ENCODE measurements around the gene PCDHGA8. TPM values are rescaled to one million over a fixed set of nuclear protein-coding genes. Genes with fewer than 3 reads are reported as not detected.

Gene PCDHGA8
- total RNA-seq, 4 donors from 2014 or later, result 1.7 to 5.8 (median 3.3) TPM

DNA sequence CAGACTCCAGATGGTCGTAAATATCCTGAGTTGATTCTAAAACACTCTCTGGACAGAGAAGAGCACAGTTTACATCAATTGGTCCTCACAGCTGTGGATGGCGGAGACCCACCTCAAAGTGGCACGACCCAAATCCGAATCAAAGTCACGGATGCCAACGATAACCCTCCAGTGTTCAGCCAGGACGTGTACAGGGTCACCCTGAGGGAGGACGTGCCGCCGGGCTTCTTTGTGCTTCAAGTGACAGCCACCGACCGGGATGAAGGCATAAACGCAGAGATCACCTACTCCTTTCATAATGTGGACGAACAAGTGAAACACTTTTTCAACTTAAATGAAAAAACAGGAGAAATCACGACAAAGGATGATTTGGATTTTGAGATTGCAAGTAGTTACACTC lies 31.7 kb upstream of the PCDHGA8 start:
- intact Hi-C loops (cut with DNase I), result no loop called here
- Histone ChIP-seq H3K27ac (replicated peaks in 1 of 4) (no peak overlapping the region), H3K4me3 (no peak overlapping the region), H3K27me3 (peaks cover 0 to 35% (median 0%) of the 10 kb centered on the region in 4 donors), H3K4me1 (no peaks in the 10 kb centered on the region), H3K9me3 (peaks cover 14 to 100% (median 98%) of the 10 kb centered on the region in 4 donors), H3K36me3 (no peaks in the 10 kb centered on the region)
- WGBS, result 47% methylated on average over 13 of the region's 15 CpGs
- TF ChIP-seq POLR2AphosphoS5 (IDR thresholded peaks at IDR 0.05) (no peak), EP300 (IDR thresholded peaks at IDR 0.05) (no peak), POLR2A (IDR thresholded peaks at IDR 0.05; ENCODE audit: low read depth) (no peak), CTCF (IDR thresholded peaks at IDR 0.05) (no peak)
- no peak for DNase-seq (ENCODE audit: extremely low spot score)

- intact Hi-C loops (cut with DNase I), result no loop called here
- TF ChIP-seq POLR2A (IDR thresholded peaks at IDR 0.05; ENCODE audit: low read depth) (no peak), CTCF (IDR thresholded peaks at IDR 0.05) (no peak), EP300 (IDR thresholded peaks at IDR 0.05) (no peak), POLR2AphosphoS5 (IDR thresholded peaks at IDR 0.05) (no peak)
- H3K9me3 ChIP-seq, result peaks cover 5 to 100% (median 98%) of the 10 kb centered on the region in 4 donors
- no peaks in the 10 kb centered on the region for H3K4me1 ChIP-seq
- H3K4me3 ChIP-seq, result no peak overlapping the region
- no peak overlapping the region for H3K27ac ChIP-seq (replicated peaks in 1 of 4)
- H3K36me3 ChIP-seq, result no peaks in the 10 kb centered on the region
- H3K27me3 ChIP-seq, result peaks cover 0 to 43% (median 0%) of the 10 kb centered on the region in 4 donors
- no peak for DNase-seq (ENCODE audit: extremely low spot score)
Observed at GRCh38 chr5:141362719-141363118, 29.7 kb upstream of the PCDHGA8 start.

GRCh38 chr5:141363952-141364660 lies 28.3 kb upstream of the PCDHGA8 start, which contains the start of gene PCDHGA5:
Gene PCDHGA5 (plus strand): TSS chr5:141364162. CDS start chr5:141364331, 169 bp downstream.
- Histone ChIP-seq H3K27me3 (peaks cover 0 to 43% (median 0%) of the 10 kb centered on the region in 4 donors), H3K4me1 (no peaks in the 10 kb centered on the region), H3K9me3 (peaks cover 5 to 100% (median 97%) of the 10 kb centered on the region in 4 donors), H3K36me3 (no peaks in the 10 kb centered on the region), H3K4me3 (peak within 1 kb of the TSS; percentile 14 to 31 (median 28)), H3K27ac (replicated peaks in 1 of 4) (no peak within 1 kb of the TSS)
- WGBS, result 19% methylated on average over 31 of the region's 34 CpGs
- peak in 1 of 3 experiments; percentile 3 for TF ChIP-seq CTCF (IDR thresholded peaks at IDR 0.05)
- TF ChIP-seq POLR2A (IDR thresholded peaks at IDR 0.05; ENCODE audit: low read depth), result no peak
- intact Hi-C loops (cut with DNase I), result no loop called here
- no peak for DNase-seq (ENCODE audit: extremely low spot score)

DNA sequence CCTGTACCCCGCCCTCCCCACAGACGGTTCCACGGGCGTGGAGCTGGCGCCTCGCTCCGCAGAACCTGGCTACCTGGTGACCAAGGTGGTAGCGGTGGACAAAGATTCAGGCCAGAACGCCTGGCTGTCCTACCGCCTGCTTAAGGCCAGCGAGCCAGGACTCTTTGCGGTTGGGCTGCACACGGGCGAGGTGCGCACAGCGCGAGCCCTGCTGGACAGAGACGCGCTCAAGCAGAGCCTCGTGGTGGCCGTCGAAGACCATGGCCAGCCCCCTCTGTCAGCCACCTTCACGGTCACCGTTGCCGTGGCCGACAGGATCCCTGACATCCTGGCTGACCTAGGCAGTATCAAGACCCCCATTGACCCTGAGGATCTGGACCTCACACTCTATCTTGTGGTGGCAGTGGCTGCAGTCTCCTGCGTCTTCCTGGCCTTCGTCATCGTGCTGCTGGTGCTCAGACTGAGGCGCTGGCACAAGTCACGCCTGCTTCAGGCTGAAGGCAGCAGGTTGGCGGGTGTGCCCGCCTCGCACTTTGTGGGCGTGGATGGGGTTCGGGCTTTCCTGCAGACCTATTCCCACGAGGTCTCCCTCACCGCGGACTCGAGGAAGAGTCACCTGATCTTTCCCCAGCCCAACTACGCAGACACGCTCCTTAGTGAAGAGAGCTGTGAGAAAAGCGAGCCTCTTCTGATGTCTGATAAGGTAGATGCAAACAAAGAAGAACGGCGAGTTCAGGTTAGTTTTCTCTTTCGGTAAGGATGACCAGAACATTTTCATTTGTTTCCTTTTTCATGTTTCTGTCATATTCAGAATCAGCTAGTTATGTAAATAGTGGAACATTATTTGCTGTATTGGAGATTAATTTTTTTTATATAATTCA lies 26.2 kb upstream of the PCDHGA8 start:
- Histone ChIP-seq H3K27me3 (peaks cover 0 to 38% (median 0%) of the 10 kb centered on the region in 4 donors), H3K4me3 (no peak overlapping the region), H3K9me3 (peaks cover 9 to 100% (median 97%) of the 10 kb centered on the region in 4 donors), H3K27ac (replicated peaks in 1 of 4) (no peak overlapping the region), H3K36me3 (no peaks in the 10 kb centered on the region), H3K4me1 (no peaks in the 10 kb centered on the region)
- WGBS, result 46% methylated on average over 16 of the region's 46 CpGs
- intact Hi-C loops (cut with DNase I), result no loop called here
- DNase-seq (ENCODE audit: extremely low spot score), result no peak
- TF ChIP-seq POLR2A (IDR thresholded peaks at IDR 0.05; ENCODE audit: low read depth), result no peak
- TF ChIP-seq EP300 (IDR thresholded peaks at IDR 0.05), result no peak
- no peak for TF ChIP-seq POLR2AphosphoS5 (IDR thresholded peaks at IDR 0.05)
- no peak for TF ChIP-seq CTCF (IDR thresholded peaks at IDR 0.05)

Measured in esophagus muscularis mucosa (tissue), 4 donors.